Right ventricle myocardium superior (tissue), 1 donor: Measurements from ENCODE around the gene EPHX1. TPM values are rescaled to one million over a fixed set of nuclear protein-coding genes. Genes with fewer than 3 reads are reported as not detected.
A peak's percentile ranks its signal among the peaks of the same experiment; 100 is the strongest.
"Not testable (repeated sequence)": the region's sequence is repeated elsewhere in the genome, so short reads cannot be mapped to it uniquely, and the experiment has no call there.

ENCODE experiments used
- ATAC-seq: fragments of 200-7000 bp; cut with Tn5 transposase; one replicate; pipeline ENCODE4 v1.9.1; 2020; ENCODE audit warnings: mild to moderate bottlenecking; ENCODE audit not compliant: poor library complexity
- DNase-seq: peaks from one replicate; pipeline ENCODE4 v3.0.0-alpha.2; 2020
- intact Hi-C: fragments of 100-400 bp; cut with DNase I; formaldehyde crosslinking; loops from one replicate; pipeline ENCODE4 v1.11.2; 2022
- total RNA-seq: library from RNA; stranded (reverse); fragmentation: NEBNext Ultra II Directional; extraction: Animal tissue kit (Norgen Biotek cat#: 25700); gene quantifications from one replicate; pipeline ENCODE4 v1.2.1, GENCODE V29; 2021
- donor health status: DM: no; HTN: yes; CAD: no; lungs with severe emphysema.

The EPHX1 gene
- total RNA-seq, 1 donor from 2014 or later, result 68.6 TPM

DNA sequence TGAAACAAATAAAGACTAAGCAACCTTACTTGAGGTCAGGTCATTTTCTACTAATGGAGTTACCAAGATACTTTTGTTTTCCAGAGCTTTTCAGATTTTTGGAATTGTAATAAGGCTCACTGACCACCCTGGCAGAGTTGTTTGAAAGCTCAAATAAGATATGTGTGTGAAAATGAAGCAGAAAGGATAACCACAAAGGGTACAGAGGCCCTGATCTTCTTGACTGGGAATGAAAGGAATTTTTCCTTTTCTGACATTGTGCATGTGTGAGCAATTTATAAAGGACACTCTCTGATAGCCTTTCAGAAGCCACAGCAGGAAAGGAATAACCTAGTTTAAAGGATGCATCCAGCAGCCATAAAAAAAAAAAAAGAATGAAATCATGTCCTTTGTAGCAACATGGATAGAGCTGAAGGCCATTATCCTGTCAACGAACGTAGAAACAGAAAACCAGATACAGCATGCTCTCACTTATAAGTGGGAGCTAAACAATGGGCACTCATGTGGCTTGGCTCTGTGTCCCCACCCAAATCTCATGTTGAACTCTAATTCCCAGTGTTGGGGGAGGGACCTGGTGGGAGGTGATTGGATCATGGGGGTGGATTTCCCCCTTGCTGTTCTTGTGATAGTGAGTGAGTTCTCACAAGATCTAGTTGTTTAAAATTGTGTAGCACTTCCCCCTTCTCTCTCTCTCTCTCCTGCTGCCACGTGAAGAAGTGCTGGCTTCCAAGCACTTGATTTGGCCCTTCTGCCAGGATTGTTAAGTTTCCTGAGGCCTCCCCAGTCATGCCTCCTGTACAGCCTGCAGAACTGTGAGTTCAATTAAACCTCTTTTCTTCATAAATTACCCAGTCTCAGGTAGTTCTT, 35.4 kb upstream of the EPHX1 start:
- intact Hi-C loops, result loop anchor here (5.0 to 10.0 kb wide), 4 partner anchors 138 to 297 kb away; no protein-coding TSS in a partner anchor
- ATAC-seq (no peak), DNase-seq (no peak)

DNA sequence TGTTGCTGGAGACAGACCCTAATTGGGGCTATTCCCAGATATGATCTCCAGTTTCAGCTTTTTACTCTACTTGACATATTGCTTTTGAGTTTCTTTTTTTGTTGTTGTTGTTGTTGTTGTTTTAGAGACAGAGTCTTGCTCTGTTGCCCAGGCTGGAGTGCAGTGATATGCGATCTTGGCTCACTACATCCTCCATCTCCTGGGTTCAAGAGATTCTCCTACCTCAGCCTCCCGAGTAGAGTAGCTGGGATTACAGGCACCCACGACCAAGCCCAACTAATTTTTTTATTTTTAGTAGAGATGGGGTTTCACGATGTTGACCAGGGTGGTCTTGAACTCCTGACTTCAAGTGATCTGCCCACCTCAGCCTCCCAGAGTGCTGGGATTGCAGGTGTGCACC, 33.6 kb upstream of the EPHX1 start:
- DNase-seq (no peak), ATAC-seq (no peak)
- intact Hi-C loops, result loop anchor here (10.0 kb wide), 2 partner anchors 199 to 221 kb away; no protein-coding TSS in a partner anchor

DNA sequence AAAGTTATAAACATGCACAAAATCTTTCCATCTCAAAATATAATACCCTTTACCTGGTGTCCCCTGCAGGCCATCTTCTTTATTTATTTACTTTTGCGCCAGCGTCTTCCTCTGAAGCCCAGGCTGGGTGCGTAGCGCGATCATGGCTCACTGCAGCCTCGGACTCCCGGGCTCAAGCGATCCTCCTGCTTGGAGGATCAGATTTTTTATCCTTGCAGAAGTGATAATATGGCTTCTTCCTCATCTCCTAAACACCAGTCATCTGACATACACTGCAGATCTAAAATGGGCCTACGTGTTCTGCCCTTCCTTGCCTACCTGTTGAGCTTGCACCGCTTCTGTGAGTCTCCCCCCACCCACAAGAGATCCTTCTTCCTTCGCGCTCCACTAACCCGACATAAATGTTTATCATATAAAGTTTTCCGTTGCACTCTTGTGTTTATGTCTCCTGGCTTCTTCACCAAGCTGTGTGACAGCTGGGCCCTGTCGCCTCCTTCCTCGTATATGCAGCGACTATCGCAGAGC, 32.8 kb upstream of the EPHX1 start:
- intact Hi-C loops, result loop anchor here (10.0 kb wide), 2 partner anchors 198 to 222 kb away; no protein-coding TSS in a partner anchor
- DNase-seq, result no peak
- ATAC-seq, result peak; percentile 9

DNA sequence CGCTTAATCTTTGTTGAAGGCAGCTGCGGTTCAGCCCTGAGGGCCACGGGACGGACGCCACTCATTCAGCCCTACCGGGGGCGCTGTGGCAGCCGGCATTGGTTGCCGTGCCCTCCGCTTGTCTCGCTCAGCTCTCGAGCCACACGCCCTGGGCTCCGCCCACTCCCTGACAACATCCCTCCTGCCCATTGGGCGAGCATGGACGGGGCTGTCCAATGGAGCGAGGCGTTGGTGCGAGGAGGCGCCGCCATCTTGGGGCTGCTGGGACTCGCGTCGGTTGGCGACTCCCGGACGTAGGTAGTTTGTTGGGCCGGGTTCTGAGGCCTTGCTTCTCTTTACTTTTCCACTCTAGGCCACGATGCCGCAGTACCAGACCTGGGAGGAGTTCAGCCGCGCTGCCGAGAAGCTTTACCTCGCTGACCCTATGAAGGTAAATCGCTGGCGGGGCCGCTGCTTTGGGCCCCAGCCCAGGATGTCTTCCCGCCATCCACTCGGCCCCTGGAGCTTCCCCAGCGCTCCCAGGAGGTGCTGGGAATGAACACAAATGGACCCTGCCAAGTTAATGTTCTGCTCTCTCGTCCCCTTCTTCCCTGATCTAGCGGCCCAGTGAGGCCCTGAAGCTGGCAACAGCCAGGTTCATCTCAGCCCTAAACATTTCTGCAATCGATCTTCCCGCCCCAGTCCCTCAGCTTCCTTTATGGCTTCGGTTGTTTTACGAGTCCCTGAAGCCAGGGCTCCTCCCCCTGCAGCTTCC, 32.2 kb upstream of the EPHX1 start, which contains the start of gene SRP9:
Gene SRP9, plus strand, starts transcription at position 244 of the 754 bp plus-strand sequence. Its CDS starts 115 bp downstream, at position 359.
- intact Hi-C loops, result loop anchor here (2.0 to 10.0 kb wide), 3 partner anchors 69 to 223 kb away; no protein-coding TSS in a partner anchor
- DNase-seq (peak; percentile 99), ATAC-seq (peak; percentile 99)

DNA sequence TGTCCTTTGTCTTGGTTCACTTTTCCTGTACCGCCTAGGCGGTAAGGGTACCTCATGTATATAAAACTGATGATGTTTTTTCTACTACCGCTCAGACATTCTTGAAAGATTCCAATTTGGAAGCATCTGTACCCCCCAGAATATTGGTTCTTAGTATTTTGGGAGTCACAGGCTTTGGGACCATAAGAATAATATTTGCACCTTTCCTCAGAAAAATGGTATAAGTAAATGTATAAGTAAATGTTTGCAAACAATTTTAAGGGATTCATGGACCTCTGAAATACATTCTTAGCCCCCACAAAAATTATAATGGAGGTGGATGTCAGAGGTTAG, 31.6 kb upstream of the EPHX1 start:
- intact Hi-C loops, result loop anchor here (2.0 to 10.0 kb wide), 3 partner anchors 68 to 224 kb away; no protein-coding TSS in a partner anchor
- ATAC-seq (no peak), DNase-seq (no peak)

DNA sequence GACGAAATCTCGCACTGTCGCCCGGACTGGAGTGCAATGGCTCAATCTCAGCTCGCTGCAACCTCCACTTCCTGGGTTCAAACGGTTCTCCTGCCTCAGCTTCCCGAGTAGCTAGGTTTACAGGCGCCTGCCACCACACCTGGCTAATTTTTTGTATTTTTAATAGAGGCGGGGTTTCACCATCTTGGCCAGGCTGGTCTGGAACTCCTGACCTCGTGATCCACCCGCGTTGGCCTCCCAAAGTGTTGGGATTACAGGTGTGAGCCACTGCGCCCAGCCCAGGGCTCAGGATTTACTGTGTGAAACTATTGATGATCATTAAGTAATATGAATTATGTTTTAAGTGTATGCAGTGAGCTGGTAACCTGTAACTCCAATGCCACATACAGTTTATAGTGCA, 30.8 kb upstream of the EPHX1 start:
- not testable (repeated sequence) for ATAC-seq, DNase-seq
- intact Hi-C loops, result loop anchor here (2.0 to 10.0 kb wide), 3 partner anchors 68 to 224 kb away; no protein-coding TSS in a partner anchor

DNA sequence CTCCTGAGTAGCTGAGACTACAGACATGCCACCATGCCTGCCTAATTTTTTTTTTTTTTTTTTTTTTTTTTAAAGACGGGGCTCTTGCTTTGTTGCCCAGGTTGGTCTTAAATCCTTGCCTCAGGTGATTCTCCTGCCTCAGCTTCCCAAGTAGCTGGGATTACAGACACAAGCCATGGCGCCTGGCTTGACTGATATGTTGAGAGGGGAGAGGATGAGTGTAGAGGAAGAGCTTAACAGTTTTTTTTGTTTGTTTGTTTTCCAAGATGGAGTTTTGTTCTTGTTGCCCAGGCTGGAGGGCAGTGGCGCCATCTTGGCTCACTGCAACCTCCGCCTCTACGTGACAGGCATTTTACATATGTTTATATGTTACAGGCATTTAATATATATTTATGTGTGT, 29.8 kb upstream of the EPHX1 start:
- no peak for ATAC-seq
- intact Hi-C loops, result no loop called here
- DNase-seq, result no peak

DNA sequence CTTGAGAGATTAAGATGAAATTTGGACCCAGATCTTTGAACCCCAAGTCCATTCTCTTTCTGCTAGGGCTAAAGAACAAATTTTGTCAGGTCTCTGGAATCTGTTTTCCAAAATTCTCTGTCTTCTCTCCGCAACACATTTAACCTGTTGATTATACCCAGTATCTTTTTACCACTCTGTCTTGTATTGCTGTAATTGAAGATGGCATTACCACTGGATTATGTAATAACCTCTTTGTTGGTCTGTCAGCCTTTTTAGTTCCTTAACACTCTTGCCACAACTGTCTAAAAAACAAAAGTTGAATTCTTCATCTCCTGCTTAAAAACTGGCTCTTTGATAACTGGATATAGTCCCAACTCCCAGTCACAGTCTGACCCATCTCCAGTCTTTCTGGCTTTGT, 29.3 kb upstream of the EPHX1 start:
- no peak for DNase-seq

DNA sequence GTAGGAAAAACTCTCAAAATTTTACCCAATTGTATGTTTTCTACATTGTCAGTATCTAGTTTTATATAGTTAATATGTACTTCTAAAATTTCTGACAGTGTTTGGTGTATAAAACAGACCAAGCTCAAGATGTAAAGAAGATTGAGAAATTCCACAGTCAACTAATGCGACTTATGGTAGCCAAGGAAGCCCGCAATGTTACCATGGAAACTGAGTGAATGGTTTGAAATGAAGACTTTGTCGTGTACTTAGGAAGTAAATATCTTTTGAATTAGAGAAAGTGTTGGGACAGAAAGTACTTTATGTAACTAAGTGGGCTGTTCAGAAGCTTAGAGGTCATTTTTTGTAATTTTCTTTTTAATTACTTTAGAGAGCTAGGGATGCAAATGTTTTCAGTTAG, 20.8 kb upstream of the EPHX1 start:
- intact Hi-C loops, DNase-seq, ATAC-seq: not testable (repeated sequence)

More for the DNA sequence above, 29.3 kb upstream of the EPHX1 start:
- intact Hi-C loops, result no loop called here
- ATAC-seq, result no peak

DNA sequence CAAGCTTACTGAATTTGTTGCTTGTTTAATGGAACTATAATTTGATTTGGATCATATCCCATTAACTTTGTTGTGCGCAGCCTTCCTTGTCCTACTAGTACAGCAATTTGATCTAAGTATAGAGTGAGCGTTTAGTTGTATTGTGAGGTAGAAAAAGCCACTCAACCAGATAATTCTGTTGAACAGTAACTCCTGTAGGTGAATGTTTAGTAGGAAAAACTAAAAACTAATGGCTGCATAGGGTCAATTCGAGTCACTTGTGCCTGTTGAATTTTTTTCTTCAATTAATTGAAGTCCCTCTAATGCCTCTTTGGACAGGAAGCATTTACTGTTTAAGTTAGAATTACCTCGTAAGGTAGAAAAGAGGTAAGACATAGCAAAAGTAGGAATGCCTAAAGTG, 15.0 kb upstream of the EPHX1 start:
- intact Hi-C loops, result no loop called here
- DNase-seq (no peak), ATAC-seq (no peak)

DNA sequence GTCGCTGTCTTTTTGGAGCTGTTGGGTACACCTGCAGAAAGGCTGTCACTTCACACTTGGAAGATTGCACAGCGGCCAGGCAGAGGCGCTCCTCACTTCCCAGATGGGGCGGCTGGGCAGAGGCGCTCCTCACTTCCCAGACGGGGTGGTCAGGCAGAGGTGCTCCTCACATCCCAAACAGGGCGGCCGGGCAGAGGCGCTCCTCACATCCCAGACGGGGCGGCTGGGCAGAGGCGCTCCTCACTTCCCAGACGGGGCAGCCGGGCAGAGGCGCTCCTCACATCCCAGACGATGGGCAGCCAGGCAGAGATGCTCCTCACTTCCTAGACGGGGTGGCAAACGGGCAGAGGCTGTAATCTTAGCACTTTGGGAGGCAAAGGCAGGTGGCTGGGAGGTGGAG, 13.8 kb upstream of the EPHX1 start:
- intact Hi-C loops, ATAC-seq: not testable (repeated sequence)

DNA sequence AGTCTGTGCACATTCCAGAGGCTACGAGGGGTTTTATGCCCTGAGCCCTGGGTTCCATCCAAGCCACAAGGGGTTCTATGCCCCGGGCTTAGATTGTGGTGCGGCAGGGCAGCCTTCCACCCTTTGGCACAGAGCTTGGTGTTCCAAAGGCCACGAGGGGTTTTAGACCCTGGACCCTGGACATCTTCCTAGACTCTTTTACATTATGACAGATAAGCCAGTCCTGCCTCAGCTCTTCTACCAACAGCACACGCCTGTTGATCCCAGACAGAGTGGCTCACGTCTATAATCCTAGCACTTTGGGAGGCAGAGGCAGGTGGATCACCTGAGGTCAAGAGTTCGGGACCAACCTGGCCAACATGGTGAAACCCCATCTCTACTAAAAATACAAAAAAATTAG, 8.8 kb upstream of the EPHX1 start:
- ATAC-seq, intact Hi-C loops: not testable (repeated sequence)

More for the DNA sequence above, 13.8 kb upstream of the EPHX1 start:
- DNase-seq, result not testable (repeated sequence)

DNA sequence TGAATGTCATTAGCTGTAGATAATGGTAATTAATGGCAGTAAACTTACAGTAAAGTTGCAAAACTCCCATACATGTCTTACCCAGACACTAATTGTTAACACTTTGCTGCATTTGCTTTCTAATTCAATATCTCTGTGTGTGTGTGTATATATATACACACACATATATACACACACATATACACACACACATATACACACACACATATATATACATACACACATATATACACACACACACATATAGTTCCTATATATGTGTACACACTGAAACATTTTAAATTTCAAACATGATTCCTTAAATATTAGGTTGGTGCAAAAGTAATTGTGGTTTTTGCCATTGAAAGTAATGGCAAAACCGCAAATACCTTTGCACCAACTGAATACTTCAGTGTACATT, 3.7 kb upstream of the EPHX1 start:
- intact Hi-C loops, result no loop called here
- no peak for ATAC-seq

More for the DNA sequence above, 8.8 kb upstream of the EPHX1 start:
- DNase-seq, result not testable (repeated sequence)

DNA sequence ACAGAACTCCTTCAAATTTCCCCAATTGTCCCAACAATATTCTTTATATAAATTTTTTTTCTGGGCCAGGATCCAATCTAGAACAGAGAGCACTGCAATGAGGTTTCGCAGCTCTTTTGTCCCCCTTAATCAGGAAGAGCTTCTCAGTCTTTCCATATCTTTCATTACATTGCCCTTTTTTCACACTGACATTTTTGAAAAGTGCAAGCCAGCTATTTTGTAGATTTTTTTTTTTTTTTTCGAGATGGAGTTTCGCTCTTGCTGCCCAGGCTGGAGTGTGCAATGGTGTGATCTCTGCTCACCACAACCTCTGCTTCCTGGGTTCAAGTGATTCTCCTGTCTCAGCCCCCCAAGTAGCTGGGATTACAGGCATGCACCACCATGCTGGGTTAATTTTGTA, 3.2 kb upstream of the EPHX1 start:
- DNase-seq, intact Hi-C loops, ATAC-seq: not testable (repeated sequence)

More for the DNA sequence above, 3.7 kb upstream of the EPHX1 start:
- DNase-seq, result no peak

DNA sequence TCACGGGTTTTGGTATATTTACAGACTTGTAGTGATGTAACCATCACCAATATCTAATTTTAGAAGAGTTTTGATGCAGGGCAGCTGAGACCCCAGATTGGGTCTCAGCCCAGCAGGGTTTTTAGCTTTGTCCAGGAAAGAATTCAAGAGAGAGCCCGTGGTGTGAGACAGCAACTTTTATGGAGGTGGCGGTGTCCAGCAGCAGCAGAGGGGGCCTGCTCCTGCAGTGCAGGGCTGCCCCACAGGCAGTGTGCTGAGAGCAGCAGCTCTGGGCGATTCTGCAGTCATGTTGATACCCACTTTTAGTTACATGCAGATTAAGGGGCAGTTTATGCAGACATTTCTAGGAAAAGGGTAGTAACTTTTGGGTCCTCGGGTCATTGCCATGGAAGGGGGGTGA, 1.8 kb upstream of the EPHX1 start:
- intact Hi-C loops, result no loop called here
- ATAC-seq (no peak), DNase-seq (no peak)

DNA sequence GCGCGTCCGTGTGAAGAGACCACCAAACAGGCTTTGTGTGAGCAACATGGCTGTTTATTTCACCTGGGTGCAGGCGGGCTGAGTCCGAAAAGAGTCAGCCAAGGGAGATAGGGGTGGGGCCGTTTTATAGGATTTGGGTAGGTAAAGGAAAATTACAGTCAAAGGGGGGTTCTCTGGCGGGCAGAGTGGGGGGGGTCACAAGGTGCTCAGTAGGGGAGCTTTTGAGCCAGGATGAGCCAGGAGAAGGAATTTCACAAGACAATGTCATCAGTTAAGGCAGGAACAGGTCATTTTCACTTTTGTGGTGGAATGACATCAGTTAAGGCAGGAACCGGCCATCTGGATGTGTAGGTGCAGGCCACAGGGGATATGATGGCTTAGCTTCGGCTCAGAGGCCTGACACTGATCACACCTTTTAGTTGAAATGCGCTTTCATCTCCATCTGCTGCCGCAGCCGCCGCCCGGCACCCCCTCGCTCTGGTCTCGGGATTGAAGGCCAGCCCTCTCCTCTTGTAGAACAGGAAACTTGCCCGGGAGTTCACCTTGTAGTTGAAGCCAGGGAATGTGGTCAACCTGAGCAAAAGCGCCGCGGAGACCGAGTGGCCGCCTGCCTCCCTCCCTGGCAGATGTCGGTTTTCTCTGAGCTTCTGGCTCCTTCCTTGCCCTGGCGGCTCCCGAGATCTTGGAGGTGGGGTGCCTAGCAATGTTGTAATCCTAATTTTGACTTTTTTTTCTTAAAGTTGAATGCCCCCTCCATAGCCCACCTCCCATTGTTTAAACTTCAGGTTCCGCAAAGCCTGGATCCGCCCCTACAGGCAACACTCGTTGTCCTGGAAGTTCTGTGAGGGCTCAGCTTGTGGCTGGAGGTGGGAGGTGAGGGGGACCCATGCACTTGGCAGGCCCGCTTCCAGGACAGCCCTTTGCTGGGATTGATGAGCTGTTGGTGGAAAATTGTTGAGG, 935 bp downstream of the EPHX1 start:
- ATAC-seq (peak; percentile 40), DNase-seq (peak; percentile 62)

DNA sequence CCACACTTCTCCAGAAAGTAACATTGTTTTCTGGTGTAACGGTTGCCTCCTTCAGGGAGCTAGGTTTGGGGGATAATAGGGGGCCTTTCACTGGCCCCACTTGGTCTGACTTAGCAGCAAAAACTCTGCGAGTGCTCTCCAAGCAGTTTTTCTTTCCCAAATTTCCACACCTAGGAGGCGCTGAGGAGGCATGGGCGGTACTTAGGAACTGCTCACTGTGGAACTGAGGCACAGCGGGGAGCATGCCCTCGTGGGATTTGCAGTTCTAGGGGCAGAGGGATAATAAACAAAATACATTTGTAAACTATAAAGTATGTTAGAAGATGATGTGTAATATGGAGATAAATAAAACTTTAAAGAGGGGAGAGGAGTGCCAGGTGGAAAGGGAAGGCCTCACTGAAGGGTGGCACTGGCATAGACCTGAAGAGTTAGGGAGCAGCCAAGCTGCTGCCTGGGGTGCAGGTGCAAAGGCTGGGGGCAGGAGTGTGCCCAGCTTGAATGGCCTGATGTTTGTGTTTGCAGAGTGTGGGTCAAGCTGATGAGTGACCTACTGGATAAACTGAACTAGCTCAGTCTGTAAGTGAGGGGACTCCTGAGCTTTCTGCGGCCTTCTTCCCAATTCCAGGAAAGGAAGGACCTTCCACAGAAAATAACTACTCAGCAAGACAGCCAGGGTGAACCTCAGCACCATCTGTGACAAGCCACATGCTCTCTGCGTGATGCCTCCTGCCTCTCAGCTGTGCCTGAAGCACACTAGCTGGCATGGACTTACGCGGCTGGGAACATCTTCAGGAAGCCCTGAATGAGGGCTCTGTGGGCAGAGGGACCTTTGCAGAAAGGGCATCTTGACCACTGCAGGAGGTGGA, 1.9 kb downstream of the EPHX1 start:
- ATAC-seq, result no peak
- intact Hi-C loops, result loop anchor here (2.0 kb wide), 1 partner anchor 69 kb away; no protein-coding TSS in a partner anchor

More for the DNA sequence above, 935 bp downstream of the EPHX1 start:
- intact Hi-C loops, result loop anchor here (2.0 kb wide), 1 partner anchor 70 kb away; no protein-coding TSS in a partner anchor

More for the DNA sequence above, 1.9 kb downstream of the EPHX1 start:
- DNase-seq, result no peak
